ENCODE results near the gene TJAP1. TPM values are rescaled to one million over a fixed set of nuclear protein-coding genes. Genes with fewer than 3 reads are reported as not detected.
"Not testable (repeated sequence)": the region's sequence is repeated elsewhere in the genome, so short reads cannot be mapped to it uniquely, and the experiment has no call there.

TJAP1 gene
- total RNA-seq, 1 experiment from 2014 or later: 21.3 TPM

DNA sequence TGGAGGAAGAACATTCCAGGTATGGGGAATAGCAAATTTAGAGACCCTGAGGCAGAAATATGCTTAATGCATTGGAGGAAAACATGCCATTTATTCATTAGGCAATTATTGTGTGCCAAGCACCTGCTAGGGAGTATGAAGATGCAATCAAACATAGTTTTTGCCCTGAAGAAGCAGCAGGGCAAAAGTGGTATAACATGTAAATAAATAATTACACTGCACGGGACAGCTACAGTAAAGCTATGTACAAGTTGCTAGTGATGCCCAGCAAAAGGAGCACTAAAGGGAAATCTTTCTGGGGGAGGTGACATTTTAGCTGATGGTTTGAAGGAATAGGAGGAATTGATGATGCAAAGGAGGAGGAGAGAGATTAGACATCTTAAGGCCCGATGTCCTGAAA lies 624 bp upstream of the TJAP1 start:
- DNase-seq (ENCODE audit: low read depth): no peak

DNA sequence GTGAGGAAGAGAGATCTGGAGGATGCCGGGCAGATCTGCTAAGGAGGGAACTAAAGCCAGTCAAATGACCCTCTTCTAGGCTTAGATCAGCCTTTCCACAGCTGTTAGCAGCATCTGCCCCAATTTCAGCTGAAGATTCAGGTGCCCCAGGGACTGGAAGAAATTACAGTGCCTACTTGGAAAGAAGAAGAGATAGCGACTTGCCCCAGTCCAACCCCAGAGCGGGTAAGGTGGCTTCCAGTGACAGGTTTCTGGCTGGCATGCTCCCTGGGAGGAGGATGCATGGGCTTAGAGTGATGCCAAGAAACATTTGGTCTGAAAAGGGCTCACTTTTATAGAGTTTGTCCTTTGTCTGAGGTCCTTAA lies 620 bp downstream of the TJAP1 start:
- no peak for DNase-seq (ENCODE audit: low read depth)

DNA sequence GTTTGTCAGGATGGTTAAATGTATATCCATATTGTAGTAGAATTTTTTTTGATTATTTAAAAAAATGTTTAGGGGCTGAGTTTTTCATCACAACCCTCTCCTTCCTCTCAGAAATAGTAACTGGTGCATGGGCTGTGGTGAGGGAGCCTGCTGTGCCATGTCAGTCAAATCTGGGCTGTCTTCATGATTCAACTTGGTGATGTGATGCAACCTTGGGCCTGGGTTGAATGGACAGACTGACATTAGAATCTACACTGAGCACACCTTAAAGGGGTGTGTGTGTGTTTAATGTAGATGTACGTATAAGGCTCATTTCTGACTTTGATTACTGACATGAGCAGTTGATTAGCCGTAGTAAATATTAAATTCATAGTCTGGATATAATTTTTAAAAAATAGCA lies 3.7 kb downstream of the TJAP1 start:
- no peak for DNase-seq (ENCODE audit: low read depth)

DNA sequence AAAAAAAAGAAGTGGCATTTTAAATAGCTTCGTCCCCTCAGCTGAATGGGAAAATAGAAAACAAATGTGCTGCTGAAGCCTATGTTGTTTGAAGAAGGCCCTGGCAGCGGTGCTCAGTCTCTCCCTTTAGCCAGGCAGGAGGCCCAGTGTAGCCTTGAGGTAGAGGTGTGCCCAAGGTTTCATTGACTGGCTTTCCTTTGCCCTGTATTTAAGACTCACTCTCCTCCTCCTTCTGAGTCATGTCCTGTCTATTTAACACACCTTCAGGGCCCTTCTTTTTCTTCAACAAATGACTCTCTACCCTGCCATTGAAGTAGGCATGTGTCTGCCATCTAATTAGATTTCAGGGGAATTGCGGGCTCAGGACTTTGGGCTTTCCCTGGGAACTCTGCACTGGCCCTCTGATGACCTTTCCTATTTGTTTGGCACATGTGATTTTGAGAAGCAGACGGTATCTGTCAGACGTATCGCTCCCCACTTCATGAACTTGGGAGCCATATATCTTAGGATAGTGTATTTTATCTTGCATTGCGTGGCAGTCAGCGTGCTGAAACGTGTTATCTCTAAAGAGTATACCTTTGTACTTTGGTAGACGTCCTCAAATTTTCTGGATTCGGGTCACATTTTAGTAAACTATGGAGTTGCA lies 4.3 kb downstream of the TJAP1 start:
- DNase-seq (ENCODE audit: low read depth): peak; percentile 30

DNA sequence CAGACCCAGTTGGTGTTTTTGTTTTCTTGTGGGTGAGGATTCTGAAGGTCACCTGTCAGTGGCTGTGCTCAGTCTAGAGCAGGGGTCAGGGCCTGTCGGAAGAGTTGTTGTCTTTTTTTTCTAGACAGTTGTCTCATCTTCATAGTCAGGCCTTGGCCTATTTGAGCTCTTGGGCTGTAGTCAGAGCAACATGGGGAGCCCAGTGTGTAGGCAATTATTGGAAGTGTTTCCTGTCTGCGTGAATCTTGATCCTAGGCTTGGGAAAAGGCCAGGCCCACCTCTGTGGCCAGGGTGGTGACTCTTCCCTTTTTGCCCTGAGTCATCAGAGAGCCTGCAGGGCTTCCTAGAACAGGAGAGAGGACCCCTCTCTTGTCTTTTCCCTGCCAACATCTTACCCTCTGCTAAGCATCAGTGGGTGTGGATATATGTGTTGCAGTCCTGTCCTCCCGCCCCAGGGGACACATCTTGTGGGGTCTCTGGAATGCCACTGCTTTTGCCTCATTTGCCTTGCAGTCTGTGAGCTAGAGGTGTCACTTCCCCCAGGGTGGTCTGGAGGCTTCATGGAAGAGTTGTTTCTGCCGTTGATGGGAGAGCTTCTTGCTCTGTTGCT lies 11.4 kb downstream of the TJAP1 start:
- DNase-seq (ENCODE audit: low read depth): peak; percentile 72

DNA sequence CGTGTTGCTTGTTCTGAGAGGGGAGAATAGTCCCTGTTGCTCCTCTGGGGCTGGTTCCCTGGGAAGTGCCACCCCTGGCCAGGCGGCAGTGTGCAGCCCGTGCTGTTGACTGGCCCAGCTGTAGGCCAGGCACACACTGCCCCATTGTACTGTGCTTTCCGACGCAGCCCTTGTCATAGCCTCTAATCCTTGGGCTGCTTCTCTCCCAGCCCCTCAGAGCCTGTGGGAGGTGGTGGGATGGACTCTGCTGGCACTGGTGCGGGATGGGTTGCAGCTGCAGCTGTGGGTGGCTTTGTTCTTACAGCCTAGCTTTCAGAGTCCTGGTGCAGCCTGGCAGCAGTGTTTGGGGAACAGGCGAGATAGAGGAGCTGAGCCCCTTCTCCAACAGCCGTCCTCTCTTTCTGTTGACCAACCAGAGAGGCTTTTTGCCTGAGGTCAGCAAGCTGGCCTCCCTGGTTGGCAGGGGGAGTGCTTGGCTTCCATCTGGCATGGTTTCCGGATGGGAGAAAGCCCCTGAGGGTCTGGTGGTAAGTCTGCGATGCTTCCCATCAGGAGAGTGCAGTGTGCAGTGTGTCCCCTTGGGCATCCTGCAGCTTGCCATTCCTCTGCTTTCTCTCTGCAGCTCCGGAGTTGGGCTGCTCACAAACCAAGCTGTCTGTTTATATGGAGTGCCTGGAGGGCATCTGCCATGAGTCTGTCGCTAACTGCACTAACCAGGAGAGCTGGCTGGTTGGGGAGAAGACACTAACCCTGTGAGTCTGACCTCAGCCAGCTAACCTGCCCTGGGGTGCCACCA lies 12.1 kb downstream of the TJAP1 start:
- DNase-seq (ENCODE audit: low read depth): no peak

DNA sequence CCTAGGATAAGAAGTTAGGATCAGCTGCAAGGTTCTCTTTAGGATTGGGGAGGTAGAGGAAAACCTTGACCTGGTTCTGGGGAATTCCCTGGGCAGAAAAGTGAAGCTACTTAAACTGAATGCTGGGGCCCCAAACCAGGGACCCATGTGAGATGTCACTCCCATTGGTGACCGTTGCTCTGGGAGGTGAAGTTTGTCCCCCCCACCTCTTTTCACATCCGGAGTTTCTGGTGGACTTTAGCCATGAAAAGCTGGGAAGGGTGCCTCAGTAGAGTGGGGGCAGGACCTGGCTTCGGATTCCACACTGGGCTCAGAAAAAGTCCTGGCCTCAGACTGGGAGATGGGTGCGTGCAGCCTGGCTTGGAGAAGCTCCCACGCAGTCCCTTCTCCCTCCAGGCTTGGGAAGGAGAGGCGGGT lies 13.2 kb downstream of the TJAP1 start:
- DNase-seq (ENCODE audit: low read depth): no peak

DNA sequence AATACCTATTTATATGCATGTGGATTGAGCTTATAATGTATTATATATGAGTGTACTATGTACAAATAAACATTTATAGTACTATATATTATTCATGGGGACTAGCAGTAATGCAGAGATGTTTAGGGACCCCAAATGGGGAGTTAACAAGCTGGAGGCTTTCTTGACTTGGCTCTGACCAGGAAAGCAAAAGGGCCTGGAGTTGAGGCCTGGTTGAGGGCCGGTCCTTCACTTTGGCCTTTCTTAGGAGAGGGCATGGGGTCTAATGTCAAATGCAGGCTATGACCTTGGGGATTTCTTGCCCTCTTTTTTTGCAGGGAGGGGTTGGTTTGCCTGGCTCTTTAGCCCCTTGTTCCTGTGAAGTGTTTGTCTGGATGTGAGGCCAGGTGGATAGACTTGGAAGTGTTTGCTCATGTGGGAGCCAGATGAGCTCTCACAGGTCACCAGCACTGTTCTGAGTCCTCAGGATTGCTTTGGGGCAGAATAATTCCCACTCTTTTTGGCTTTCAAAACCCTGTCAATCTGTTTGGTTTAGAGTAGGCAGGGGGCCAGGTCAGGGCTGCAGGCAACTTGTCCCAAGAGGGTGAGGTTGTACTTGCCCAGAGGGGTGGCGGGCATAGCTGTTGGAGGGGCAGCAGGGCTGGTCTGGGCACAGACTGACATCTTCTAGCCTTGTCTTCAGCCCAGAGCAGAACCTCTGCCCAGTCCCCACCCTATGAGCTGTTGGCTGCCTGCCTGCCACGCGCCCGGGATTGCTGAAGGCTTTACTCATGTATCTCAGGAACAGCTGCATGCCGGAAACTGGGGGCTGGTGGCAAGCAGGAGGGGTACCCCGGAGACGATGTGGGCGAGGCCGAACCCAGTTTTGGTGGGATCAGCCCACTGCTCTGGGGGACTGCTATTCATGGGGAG lies 14.6 kb downstream of the TJAP1 start:
- DNase-seq (ENCODE audit: low read depth): peak; percentile 72

DNA sequence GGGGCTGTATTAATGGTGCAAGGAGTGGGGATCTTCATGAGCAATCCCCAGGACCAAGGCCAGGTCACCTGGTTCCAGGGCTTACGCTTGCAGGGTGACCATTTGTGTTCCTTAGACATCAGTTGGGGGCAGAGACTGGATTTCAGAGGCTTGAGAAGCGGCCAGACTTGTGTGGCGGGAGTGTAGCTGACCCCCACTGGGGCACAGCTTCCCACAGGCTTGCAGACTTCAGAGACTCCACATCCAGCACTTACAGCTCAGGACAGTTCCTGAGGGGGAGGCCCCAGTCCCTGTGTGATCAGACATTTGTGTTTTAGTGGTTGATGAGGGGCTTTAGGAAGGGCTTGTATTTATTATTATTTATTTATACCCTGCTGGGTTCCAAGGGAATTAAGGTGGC lies 15.3 kb downstream of the TJAP1 start:
- DNase-seq (ENCODE audit: low read depth): no peak

DNA sequence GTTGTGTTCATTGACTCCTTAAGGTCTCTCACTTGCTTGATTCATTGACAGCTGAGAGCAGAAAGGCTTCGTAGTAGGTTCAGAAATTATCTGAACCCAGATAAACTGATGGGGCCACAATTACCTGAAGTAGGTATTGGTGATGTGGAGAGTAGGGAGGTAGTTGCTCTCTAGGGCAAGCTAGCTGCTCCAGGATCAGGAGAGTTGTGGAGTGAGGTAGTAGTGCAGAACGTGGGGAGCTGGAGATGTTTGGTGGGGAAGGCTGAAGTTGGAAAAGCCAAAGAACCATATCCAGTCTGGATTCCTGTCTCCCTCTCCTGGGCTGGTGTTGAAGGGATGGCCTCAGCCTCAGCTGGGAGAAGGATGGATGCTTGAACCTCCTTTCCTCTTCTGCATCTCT lies 15.9 kb downstream of the TJAP1 start:
- no peak for DNase-seq (ENCODE audit: low read depth)

DNA sequence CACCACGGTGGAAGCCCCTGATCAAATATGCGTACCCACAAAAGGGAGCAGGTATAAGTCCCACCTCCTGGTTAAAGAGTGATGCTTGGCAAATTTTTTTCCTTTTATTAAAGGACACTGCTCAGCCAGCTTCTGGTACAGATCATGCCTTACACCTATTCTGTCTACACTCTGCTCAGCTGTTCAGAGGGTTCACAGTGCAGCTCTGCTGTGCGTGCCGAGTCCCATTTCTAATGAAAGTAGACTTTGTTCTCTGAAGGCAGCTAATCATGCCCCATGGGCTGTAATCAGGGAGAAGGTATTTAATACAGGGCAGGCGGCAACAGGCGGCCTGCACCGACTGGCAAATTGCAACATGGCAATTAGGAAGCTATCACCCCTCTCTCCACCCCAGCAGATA lies 16.5 kb downstream of the TJAP1 start:
- no peak for DNase-seq (ENCODE audit: low read depth)

DNA sequence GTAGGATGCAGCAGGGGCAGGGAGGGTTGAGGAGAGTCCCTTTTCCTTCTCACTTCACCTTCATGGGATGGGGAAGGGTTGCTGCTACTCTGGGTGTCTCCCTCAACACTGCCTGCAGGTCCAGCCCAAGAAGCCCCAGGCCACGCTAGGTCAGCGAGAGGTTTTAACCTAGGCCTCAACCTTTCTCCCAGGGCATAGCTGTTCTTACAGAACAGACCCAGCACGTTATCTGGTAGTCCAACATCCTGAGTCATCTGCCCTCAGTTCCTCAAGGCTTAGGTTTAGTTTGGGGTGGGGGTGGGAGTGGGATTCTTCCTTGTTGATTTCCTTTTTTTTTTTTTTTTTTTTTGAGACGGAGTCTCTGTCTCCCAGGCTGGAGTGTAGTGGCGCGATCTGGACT lies 17.0 kb downstream of the TJAP1 start:
- DNase-seq (ENCODE audit: low read depth): no peak

DNA sequence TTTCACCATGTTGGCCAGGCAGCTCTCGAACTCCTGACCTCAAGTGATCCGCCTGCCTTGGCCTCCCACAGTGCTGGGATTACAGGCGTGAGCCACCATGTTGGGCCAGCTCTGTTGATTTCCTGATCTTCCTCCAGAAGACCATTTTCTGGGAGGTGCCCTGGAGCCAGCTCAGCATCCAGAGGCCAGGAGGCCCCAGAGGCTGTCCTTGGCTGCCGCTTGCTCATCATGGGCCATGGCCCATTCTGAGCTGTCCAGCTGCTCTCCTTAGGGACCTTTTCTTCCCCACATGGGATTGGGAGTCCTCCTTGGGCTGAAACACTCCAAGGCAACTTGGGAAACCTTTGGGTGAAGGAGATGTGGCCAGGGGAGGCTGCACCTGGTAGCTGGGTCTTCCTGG lies 17.4 kb downstream of the TJAP1 start:
- DNase-seq (ENCODE audit: low read depth): no peak

DNA sequence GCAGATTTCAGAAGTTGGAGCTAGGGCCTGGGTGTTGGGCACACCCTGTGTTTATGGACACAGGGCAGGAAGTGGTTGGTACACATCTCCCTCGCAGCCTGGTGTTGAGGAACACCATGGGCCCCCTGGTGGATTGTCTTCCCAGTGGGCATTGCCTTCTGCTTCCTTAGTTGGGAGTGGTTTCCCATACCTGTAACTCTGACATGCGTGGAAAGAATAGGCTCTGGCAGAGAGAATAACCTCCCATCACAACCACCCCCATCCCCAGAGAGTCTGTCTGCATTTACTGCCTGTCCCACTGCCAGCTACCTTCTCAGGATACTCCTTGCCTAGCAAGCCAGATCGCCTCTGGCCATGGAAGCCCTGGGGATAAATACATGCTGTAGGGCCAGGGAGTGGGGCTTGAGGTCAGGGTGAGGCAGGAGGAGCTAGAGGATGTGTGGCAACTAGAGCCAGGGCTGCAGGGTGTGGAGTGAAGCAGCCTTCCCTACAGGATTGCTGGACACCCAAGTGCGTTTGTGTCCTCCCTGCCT lies 18.1 kb downstream of the TJAP1 start:
- peak; percentile 34 for DNase-seq (ENCODE audit: low read depth)

DNA sequence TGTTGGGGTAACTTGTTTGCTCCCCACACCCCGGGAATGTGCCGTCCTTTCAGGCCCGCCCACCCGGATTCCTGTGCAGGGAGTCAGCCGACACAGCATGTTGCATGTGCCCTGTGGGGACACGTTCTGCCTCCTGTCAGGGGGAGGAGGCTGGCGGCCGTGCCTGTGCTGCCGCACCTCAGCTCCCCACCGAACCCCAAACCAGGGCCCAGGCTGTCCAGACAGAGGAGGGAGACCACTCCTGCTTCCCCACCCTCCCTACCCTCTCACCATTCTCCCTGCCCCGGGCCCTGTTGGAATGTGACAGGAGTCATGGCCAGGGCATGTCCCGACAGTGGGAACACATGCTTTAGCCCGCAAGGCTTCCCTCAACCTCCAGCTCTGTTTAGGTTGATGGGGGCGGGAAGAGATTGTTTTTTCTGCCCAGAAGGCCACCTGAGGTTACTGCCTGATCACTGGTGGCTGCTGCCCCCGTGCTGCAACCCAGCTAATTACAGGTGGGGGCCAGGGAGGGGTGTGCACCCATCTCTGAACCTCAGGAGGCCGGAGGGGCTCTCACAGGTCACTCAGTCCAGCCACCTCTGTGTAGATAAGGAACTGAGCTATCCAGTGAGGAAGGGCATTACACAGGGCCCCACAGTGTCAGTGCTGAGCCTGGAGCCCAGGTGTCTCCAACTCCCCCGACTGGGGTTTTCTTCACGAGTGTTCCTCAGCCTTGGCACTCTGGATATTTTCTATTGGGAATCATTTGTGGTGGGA lies 19.2 kb downstream of the TJAP1 start:
- peak; percentile 50 for DNase-seq (ENCODE audit: low read depth)

DNA sequence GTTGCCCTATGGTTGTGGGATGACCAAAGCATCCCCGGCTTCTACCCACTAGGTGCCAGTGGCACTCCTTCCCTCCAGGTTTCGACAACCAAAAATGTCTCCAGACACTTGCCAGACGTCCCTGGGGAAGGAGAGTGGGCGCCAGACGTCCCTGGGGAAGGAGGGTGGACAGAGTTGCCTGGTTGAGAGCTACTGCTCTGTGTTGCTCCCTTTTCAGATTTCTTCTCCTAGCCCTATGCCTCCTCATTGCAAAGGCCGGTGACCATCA lies 19.7 kb downstream of the TJAP1 start:
- DNase-seq (ENCODE audit: low read depth): no peak

DNA sequence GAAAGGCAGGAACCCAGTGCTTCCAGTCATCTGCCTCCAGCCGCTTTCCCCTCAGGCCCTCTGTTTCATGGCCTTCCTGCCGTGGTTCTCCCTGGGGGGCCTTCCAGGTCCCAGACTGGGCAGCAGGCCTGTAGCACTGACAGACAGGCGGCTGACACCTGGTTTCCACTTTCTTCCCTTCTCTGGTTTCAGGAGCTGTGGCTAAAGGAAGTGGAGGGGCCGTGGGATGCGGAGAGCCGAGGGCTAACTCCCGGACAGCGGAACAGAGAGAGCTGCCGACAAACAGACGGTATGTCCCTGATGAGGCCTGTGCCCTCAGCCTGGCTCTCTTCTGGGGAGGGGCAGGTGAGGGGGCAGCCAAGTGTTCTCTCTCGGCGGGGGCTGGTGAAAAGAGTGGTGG lies 20.3 kb downstream of the TJAP1 start:
- DNase-seq (ENCODE audit: low read depth): no peak

DNA sequence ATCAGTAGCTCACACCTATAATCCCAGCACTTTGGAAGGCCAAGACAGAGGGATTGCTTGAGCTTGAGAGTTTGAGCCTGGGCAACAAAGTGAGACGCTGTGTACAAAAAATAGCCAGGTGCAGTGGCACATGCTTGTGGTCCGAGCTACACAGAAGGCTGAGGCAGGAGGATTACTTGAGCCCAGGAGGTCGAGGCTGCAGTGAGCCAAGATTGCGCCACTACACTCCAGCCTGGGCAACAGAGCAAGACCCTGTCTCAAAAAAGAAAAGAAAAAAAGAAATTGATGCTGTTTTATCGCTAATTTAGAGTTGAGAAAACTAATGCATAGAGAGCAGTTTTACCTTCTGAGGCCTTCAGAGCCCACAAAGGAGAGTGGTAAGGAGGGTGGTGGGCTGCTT lies 20.9 kb downstream of the TJAP1 start:
- DNase-seq (ENCODE audit: low read depth): not testable (repeated sequence)

DNA sequence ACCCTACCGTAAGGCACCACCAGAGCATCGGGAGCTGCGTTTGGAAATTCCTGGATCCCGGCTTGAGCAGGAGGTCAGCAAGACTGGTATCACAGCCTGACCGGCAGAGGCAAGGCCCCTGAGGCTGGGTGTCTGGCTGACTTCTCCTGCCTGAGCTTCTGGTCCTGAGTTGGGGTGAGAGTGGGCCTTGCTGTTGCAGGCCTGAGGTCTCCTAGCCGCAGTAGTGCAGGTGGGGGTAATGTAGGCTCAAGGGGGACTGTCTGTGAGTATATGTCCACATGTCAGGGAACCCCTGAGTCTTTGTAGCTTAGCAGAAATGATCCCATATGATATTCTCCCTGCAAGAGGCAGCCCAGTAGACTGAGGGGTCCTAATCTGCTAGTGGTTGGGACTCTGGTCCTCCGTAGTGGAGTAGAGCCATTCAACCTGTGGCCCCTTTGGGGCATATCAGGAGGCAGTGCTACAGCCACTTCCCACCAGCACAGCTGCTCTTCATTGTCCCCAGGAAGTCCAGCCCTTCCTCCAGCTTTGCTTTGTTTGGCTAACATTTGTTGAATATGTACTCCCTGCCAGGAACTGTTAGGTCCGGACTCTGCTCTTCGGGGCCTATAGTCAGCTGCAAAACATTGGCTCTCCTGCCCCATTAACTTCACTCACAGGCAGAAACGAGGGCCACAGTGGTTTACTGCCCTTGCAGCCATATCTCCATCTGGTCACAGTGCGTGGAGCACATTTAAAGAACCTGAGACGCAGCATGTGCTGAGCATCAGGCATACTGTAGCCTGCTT lies 21.9 kb downstream of the TJAP1 start:
- no peak for DNase-seq (ENCODE audit: low read depth)

DNA sequence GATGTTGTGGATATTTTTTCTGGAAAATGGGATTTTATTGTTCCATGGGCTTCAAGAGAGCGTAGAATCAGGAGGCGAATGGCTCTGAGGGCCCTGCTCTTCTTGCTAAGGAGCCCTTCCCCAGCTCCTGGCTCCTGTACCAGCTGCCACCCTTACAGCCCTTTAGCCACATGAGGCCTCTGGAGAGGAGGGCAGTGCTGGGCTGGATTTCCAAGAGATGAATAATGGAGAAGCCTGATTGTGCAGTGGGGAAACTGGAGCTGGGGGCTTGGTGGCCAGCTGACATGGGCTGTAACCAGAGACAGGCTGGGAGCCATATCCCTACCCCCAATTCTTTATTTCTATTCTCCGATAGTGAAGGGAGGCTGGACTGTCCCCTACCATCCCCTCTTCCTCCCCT lies 23.6 kb downstream of the TJAP1 start:
- DNase-seq (ENCODE audit: low read depth): no peak

All from HT1080 (cell line).